GM19328 (cell line): Measurements from ENCODE around the gene CROCC2.

ENCODE experiments used
- ATAC-seq: cut with Tn5 transposase; IDR thresholded peaks from one replicate; pipeline ENCODE4 v1.9.1; 2021; ENCODE audit warnings: mild to moderate bottlenecking, moderate library complexity; ENCODE audit not compliant: unreplicated experiment

CROCC2 gene

GRCh38 chr2:240996161-240996833 is 90.2 kb downstream of the CROCC2 start:
- no peak for ATAC-seq

DNA sequence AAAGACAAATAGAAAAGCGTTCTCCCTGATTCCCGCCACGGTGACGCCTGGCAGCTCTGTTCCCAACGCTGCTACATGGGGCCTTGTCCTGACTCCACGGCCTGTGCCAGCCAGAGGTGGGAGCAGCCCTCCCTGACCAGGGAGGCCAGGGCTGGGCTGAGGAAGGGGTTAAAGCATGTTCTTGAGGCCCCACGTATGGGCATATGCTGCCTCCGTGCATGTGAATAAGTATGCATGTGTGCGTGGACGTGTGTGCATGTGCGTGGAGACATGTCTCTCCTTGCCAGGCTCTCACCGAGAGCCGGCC is 90.7 kb downstream of the CROCC2 start:
- ATAC-seq: no peak

- ATAC-seq: no peak
These were observed 91.2 kb downstream of the CROCC2 start for GRCh38 chr2:240997141-240997855.

DNA sequence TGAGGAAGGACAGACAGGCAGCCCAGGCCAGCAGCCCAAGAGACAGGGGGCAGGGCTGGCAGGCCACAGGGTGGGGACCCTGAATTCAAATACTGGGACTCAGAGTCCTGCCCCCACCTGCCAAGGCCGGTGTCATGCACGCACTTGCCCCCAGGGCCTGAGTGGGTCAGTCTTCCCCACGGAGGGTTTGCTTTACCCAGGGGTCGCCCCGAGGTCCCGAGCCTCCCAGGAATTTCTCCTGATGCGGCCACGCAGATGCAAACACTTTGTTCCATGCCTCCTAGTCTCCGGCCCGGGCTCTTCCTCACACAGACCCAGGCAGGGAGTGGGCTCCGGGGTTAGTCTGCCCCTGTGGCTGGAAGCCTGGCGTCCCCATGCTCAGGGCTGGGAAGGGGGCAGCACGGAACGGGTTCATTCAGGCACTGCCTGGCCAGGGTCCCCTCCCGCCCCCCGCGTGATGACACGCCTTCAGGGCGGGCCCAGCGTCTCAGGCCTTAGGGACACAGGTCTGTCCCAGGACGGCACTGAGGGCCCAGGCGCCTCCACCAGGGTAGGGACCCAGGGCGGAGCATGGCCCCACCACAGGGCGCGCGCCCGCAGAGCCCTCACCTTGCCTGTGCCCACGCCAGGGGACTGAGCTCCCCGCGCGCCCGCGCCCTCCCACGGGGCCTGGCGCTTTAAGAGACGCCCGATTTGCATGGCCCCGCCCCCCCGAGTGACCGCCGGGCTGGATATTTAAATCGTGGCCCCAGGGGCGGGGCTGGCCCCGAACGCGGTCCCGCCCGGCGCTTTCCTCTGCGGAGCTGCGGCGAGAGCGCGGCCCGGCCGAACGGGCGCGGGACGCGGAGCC is 91.9 kb downstream of the CROCC2 start, which contains the start of gene SNED1:
Gene SNED1 (plus strand): TSS at position 763 of the 850 bp plus-strand sequence. CDS start 220 bp downstream, outside the sequence.
- ATAC-seq: no peak

GRCh38 chr2:240998706-240998994 is 92.5 kb downstream of the CROCC2 start:
- ATAC-seq: no peak

- ATAC-seq: no peak
These were observed 93.1 kb downstream of the CROCC2 start for GRCh38 chr2:240998995-240999791.

GRCh38 chr2:240999873-241000541 is 93.9 kb downstream of the CROCC2 start:
- no peak for ATAC-seq

DNA sequence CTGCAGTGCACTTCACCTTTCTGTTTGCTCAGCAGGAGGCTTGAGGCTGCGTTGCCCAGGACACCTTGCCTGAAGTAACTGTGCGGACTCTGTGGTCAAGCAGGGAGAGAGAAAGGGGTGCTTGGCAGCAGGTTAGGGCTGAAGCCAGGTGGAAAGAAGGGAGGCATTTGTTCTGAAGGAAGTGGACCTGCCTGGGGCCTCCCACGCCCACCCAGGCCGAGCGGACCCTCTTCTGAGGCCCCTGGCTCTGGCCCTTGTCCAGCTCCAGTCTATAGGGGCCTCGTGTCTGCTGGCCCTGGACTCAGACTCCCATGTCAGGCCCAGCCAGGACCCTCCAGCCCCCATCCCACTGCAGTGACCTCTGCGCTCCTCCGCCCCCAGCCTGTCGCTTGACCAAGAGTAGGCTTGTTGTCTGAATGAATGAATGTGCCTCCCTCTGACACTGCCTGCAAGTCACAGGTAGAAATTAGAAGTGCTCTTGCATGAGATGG is 94.7 kb downstream of the CROCC2 start:
- no peak for ATAC-seq

GRCh38 chr2:241001413-241002274 is 95.5 kb downstream of the CROCC2 start:
- ATAC-seq: no peak

DNA sequence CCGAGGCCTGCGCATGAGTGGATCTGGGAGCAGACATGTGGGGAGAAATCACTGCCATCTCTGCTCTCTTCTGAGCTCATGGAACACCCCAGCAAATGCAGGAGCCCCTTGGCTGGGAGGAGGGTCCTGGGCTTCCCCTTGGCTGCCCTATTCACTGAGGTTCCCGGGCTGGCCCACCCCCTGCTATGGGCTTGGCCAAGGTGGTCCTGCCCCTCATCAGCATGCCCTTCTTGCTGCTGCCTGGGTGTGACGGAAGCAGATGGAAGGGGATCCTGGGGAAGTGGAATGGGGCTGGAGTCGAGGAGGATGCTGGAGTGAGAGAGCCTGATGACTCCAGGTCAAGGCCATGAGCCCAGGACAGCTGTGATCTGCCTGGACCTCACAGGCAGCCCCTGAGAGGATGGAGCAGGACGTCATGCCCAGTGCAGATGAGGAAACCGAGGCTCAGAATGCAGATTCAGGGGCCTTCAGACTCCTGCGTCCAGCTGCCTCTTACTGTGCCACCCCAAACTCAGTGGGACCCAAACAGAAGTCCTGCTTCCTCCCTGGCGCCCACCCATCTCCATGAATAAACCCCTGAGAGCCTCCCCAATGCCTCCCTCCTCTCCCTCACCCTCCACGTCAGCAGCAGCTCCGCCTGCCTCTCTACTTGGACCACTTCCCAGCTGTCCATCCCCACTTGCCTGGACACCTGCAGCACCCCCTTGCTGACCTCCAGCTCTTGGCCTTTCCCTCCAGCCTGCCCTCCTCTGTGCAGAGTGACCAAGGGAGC is 96.3 kb downstream of the CROCC2 start:
- no peak for ATAC-seq

DNA sequence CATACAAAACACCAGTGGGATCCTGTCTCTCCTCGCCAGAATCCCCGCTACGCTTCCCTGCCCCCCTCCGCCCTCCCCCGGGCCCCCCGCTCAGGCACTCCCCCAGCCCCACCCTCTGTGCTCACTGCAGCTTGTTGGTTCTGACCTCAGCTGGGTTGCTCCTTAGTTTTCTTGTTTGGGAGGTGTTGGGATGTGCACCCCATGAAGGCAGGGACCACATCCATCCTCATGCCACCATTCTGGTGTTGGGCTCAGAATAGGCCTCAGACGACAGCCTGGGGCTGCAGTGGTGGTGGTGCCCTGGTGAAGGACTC is 96.9 kb downstream of the CROCC2 start:
- no peak for ATAC-seq

DNA sequence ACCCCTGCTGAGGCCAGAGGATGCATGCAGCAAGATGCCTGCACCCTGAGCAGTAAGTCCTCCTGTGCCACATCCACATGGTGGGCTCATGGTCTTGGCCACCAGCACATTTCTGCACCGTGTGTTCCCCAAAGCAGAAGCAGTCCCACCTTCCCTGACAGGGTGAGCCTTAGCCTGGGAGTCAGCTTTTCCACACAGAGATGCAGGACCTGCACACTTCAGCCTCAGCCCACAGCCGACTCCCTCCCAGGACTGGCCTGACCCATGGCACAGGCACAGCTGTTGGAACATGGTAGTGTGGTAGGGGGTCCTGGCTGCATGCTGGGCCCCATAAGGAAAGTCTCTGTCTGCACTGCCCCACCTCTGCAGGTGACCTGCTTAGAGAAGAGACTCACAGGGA is 97.2 kb downstream of the CROCC2 start:
- no peak for ATAC-seq

DNA sequence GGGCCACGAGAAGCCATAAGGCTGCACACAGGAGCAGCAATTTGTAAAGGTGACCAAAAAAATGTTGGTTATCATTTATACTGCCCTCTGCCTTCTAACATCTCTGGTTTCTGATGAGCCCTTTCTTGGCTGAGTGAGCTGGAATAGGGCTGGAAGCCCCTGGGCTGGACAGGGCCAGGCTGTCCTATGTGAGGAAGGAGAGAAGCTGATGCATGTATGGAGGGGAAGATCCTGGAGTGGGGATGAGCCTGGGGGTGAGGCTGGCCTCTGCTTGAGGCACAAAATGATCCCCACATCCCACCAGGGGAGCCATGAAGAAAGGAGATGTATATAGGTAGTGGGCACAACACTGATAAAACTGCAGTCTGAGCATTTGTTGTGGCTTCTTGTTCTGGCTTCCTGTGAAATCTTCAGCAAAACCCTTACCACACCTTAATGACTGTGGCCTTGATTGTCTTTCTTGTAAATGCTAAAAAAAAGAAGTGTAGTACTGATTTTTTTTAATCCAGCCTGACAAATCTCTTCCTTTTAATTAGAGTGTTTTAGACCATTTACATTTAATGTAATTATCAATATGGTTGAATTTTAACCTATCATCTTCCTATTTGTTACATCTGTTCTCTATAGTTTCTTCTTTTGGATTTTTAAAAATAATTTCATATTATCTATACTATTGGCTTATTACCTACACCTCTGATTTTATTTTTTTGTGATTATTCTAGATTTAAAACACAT is 97.9 kb downstream of the CROCC2 start:
- ATAC-seq: no peak

- ATAC-seq: no peak
These were observed 99.4 kb downstream of the CROCC2 start for GRCh38 chr2:241005569-241005968.

- no peak for ATAC-seq
These were observed 100.3 kb downstream of the CROCC2 start for GRCh38 chr2:241006412-241006811.

GRCh38 chr2:241007111-241007510 is 101.0 kb downstream of the CROCC2 start:
- ATAC-seq: no peak

DNA sequence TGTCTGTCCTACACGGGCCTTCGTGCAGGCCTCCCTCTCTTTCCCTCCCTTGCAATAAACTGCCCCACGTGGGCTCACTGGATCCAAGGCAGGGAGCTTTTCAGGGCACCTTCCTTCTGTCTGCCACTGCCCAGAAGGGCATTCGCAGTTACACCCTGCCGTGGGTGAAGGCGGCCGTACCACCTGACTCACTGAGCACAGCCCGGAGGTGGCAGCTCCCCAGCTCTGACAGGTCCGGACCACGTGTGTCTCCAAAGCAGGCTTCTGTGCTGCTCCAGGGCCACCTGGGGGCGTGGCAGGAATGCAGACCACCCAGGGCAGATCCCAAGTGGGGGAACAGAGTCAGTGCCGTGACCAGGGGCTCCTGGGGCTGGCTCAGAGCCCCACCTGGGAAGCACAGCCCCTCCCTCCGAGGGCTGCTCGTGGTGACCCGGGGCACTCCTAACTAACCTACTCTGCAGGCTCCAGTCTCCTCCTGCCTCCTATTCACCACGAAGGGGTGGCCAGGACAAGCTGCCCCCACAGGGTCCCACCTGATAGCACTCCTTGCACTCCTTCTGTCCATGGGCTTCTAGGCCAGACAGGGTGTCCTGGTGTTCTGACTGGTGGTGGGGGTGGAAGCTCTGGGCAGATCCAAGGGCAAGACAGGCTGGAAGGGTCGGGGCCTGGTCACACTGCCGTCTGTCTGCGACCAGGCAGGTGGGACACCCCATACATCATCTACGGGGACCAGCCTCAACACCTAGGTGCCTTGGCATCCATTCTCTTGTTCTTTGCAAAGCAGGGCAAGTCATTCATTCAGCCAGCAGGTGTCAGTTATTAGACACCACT is 102.0 kb downstream of the CROCC2 start:
- no peak for ATAC-seq
